GM10847 (cell line): ENCODE results near the gene AFG1L.

Experiments used
- POLR2A ChIP-seq: IDR thresholded peaks from 2 replicates; pipeline ENCODE4 v1.6.1; 2011; ENCODE audit not compliant: insufficient read length; ENCODE audit errors: extremely low read depth

AFG1L gene

GRCh38 chr6:108434222-108434621, 139.4 kb downstream of the AFG1L start:
- no peak for TF ChIP-seq POLR2A

DNA sequence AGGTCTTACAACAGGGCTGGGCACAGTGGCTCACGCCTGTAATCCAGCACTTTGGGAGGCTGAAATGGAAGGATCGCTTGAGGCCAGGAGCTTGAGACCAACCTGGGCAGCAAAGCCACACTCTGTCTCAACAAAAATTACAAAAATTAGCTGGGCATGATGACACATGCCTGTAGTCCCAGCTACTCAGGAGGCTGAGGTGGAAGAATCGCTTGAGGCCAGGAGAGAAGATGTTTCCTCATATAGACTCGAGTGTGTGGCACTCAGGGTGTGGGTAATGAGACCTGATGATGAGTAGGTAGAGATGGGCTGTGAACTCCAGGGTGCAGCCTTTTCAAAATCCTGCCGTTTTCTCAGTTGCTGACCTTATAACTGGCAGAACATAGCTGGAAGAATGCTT, 140.5 kb downstream of the AFG1L start:
- no peak for TF ChIP-seq POLR2A

GRCh38 chr6:108436771-108437170, 141.9 kb downstream of the AFG1L start:
- TF ChIP-seq POLR2A, result no peak

GRCh38 chr6:108437821-108438220, 143.0 kb downstream of the AFG1L start:
- TF ChIP-seq POLR2A, result no peak

DNA sequence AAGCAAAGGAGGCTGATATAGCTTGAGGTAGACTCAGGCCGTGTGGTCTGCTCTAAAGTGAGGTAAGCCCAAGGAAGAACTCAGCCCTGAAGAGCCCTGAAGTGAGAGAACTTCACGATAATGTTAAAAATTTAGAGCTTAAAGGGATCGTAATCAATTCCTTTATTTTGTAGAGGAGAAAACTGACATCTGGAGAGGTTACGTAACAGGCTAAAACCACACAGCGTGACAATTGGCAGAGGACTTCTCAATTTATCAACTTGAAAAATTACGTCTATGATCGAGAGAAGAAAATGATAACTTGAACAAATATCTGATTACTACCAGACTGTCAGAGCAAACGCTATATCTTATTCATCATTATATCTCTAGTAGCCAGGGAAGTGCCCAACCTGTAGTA, 144.1 kb downstream of the AFG1L start:
- no peak for TF ChIP-seq POLR2A

DNA sequence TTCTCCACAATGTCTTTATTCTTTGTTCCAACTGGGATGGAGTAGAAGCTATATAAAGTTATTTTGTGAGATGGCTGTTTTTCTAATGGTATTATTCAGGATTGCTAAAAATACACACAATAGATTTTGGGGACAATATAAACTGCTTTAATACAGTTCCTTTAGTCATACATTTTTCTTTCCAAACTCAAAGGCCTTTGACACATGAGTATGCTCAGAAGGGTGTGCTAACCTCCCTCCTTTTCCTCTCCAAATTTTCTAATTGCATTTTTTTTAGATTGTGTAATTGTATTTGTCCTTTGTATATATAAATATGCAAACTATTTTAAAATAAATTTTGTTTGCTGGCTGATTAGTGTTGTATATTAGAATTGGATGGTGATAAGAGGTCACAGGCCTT, 146.3 kb downstream of the AFG1L start:
- no peak for TF ChIP-seq POLR2A

GRCh38 chr6:108442770-108443520, 148.1 kb downstream of the AFG1L start:
- no peak for TF ChIP-seq POLR2A

DNA sequence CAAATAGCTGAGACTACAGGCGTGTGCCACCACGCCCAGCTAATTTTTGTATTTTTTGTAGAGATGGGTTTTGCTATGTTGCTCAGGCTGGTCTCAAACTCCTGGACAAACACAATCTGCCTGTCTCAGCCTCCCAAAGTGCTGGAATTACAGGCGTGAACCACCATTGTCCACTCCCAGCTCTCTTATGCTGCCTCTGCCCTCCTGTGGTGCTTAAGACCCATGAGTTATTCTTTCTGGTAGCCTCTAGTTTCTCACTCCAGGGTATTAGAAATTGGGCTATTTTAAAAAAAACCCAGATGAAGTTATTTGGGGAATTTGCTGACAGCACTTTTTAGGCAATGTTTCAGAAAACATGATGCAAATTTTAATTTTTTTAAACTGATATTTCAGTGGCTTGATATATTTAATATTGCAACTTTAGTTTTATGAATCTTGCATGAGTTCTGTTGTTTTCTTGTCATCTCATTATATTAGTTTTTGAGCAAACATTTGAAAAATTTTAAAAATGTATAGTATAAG, 151.8 kb downstream of the AFG1L start:
- TF ChIP-seq POLR2A, result no peak

DNA sequence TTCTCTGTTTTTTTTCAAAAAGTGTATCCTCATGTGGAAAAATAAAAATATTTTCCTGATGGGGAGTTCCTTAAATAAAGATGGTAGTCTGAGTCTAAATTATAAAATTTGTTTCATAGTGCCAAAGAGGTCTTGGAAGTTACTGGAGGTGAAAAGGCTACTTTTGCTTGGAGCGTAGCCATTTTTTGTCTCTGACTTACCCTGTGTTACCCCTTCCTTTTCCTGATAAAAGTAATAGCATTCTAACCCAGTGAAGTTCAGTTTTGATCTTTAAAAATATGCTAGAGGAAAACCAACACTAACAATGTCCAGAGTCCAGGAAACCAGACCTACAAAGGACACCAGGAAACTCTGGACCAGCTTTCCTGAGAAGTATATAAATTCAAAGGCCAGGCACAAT, 153.6 kb downstream of the AFG1L start:
- TF ChIP-seq POLR2A, result no peak

GRCh38 chr6:108451816-108452215, 157.0 kb downstream of the AFG1L start:
- TF ChIP-seq POLR2A, result no peak

DNA sequence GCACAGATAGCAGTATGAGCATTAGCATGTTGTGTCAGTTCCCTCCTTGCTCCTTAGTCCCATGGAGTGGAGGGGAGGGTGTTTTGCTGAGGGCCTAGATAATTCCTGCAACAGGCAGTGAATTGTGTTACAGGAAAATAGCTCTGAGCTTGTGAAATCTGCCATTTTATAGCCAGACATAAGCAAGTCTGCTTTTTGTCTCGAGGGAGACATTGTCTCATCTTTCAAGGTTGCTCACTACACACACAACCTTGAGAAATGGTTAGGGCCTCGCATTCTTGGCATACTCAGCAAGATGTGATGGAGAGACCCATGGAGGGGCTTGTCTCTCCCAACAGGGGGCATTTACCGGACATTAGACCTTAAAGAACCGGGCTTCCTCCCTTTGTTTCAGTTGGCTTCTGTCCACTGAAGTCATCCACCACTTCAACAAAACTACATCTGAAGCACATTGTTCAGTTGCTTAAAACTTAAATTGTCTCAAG, 157.9 kb downstream of the AFG1L start:
- no peak for TF ChIP-seq POLR2A

DNA sequence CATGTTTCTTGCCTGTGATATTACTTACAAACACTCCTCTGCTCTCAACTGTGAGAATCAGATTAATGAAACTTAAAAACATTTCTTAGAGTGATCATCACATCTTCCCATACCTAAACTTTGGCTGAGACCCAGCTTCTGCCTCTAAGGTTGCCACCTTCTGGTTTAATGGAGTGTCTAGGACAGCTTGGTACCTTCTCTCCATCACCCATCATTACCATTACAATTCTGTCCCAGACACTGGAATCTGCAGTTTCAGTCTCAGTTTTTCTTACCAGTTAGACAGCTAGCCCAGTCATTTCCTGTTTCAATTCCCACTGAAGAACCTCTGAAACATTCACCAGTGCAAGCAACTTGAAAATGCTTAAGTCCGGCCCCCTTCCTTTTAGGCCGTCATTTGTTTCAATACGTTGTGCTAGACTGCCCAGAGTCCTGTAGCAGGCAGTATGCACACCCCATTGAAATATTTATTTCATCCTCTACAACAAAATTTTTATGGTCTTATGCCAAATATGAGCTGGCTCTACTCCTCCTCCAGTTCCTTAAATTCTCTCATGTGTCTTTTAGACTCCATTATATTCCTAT, 158.8 kb downstream of the AFG1L start:
- TF ChIP-seq POLR2A, result no peak

- no peak for TF ChIP-seq POLR2A
Observed at GRCh38 chr6:108454356-108454755, 159.5 kb downstream of the AFG1L start.

GRCh38 chr6:108455688-108456087, 160.8 kb downstream of the AFG1L start:
- TF ChIP-seq POLR2A, result no peak

- TF ChIP-seq POLR2A, result no peak
Observed at GRCh38 chr6:108463784-108464183, 168.9 kb downstream of the AFG1L start.

DNA sequence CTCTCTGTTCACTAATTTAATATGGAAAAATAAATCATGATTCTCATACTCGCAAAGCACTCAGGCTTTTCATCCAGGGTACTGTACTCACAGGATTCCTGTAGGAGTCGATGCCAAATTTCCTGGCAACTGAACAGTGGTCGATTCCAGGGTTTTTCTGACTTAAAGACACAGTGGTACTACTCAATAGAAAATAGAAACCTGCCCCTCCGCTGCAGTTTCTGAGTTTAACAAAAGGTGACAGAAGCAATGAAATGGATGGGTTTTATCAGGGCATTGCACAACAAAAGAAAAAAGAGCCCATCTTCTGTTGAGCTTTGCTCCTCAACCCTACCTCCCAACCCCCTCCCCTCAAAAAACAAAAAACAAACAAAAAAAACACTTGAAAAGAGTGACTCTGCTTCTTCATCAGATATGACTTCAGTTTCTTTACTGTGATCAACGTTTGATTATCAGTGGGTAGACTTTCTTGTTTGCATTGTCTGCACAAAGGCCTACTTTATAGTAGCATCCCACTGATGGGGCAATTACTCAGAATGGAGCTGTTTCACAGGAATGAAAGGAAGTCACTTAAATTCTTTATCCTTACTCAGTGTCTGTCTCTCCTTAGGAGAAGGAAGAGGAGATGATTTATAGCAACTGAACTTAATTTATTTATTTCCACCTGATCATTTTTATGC, 169.7 kb downstream of the AFG1L start:
- TF ChIP-seq POLR2A, result no peak
